K562 (cell line): ENCODE data around the gene CTRB1.

Source experiments
- ARHGAP35 ChIP-seq: fragments of 450-650 bp; IDR thresholded peaks from 2 replicates; pipeline ENCODE4 v1.6.1; 2018; ENCODE audit not compliant: partially characterized antibody
- CTCF ChIP-seq, 3 experiments: IDR thresholded peaks in 2 of 3; conservative IDR thresholded peaks in 1 of 3; 2 replicates each; pipeline ENCODE4 v1.5.1; 2011 to 2012; ENCODE audit warnings: low read length in 3 of 3, mild to moderate bottlenecking in 3 of 3, control low read depth in 2 of 3, improper control_type of control experiment in 1 of 3, inconsistent platforms in 1 of 3, low read depth in 1 of 3, mixed read lengths in 1 of 3, moderate library complexity in 1 of 3; ENCODE audit not compliant: insufficient read depth in 2 of 3
- HLTF ChIP-seq: fragments of 450-650 bp; IDR thresholded peaks from 2 replicates; pipeline ENCODE4 v1.6.1; 2016
- MEF2D ChIP-seq: conservative IDR thresholded peaks from 2 replicates; pipeline ENCODE4 v1.6.1; 2016; ENCODE audit warnings: low read depth, missing genetic modification characterization, missing compliant biosample characterization
- NFIC ChIP-seq: fragments of 450-650 bp; IDR thresholded peaks from 2 replicates; pipeline ENCODE4 v1.6.1; 2017; ENCODE audit warnings: mild to moderate bottlenecking, inconsistent platforms
- NR2C2 ChIP-seq, 2 experiments: fragments of 200-800 bp in 1 of 2; sonication (Bioruptor generic) in 1 of 2; sonication (generic) in 1 of 2; formaldehyde crosslinking in 1 of 2; IDR thresholded peaks; 2 replicates each; pipeline versions ENCODE4 v1.6.1 to v1.8.0; 2016 to 2022; ENCODE audit warnings: mild to moderate bottlenecking in 1 of 2, missing compliant biosample characterization in 1 of 2, missing genetic modification characterization in 1 of 2, missing genetic modification reagents in 1 of 2
- NRF1 ChIP-seq, 2 experiments: fragments of 450-650 bp; IDR thresholded peaks in 1 of 2; conservative IDR thresholded peaks in 1 of 2; 2 replicates each; pipeline ENCODE4 v1.6.1; 2014; ENCODE audit warnings: mild to moderate bottlenecking in 2 of 2
- RBFOX2 ChIP-seq: fragments of 200-400 bp; formaldehyde crosslinking; IDR thresholded peaks from 2 replicates; pipeline ENCODE4 v1.6.1; 2017; ENCODE audit warnings: low read depth, mild to moderate bottlenecking, low read length, moderate library complexity
- SMC3 ChIP-seq: conservative IDR thresholded peaks from 2 replicates; pipeline ENCODE4 v1.6.1; 2011; ENCODE audit warnings: low read depth, low read length, improper control_type of control experiment; ENCODE audit not compliant: insufficient read depth
- ZFX ChIP-seq: sonication (generic); formaldehyde crosslinking; IDR thresholded peaks from 2 replicates; pipeline ENCODE4 v1.8.0; 2022; ENCODE audit warnings: mild to moderate bottlenecking, missing genetic modification reagents, moderate library complexity
- ZNF785 ChIP-seq: fragments of 250-450 bp; sonication (Bioruptor Pico); IDR thresholded peaks from 2 replicates; pipeline ENCODE4 v1.4.0; 2020; ENCODE audit warnings: mild to moderate bottlenecking

- TF ChIP-seq ZFX (no peak), SMC3 (no peak), CTCF (IDR thresholded peaks at IDR 0.05 in 2 of 3, conservative IDR thresholded peaks at IDR 0.05 in 1 of 3; ENCODE audit: insufficient read depth in 2 of 3, low read depth in 1 of 3, low read length in 3 of 3) (no peak), NRF1 (conservative IDR thresholded peaks at IDR 0.05 in 1 of 2, IDR thresholded peaks at IDR 0.05 in 1 of 2) (no peak), NR2C2 (CRISPR knock-in tag; IDR thresholded peaks at IDR 0.05) (no peak), NR2C2 (tag; IDR thresholded peaks at IDR 0.05) (no peak), NFIC (peak; percentile 93), RBFOX2 (no peak), ARHGAP35 (no peak), MEF2D (tag) (no peak), ZNF785 (no peak), HLTF (no peak)
These were observed 43.5 kb downstream of the CTRB1 start for GRCh38 chr16:75262104-75262799.
